ENCODE results near the gene ABCB8.

DNA sequence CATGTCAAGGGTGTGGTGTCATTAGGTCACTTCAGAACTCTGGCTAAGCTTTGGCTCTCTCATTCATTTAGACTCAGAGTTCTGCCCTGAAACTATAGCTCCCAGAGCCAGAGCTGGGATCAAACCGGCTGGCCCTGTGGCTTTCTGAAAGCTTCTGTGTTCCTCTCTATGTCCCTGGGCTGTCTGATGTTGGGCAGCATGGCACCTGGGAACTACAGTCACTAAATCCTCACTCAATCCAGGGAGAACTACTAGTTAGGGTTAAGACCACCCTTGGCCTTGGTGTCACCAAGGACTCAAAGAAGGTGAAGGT lies 17.2 kb upstream of the ABCB8 start:
- TF ChIP-seq EZH2 (IDR thresholded peaks at IDR 0.05; ENCODE audit: insufficient read depth, poor library complexity, severe bottlenecking) (no peak), EZH2phosphoT487 (IDR thresholded peaks at IDR 0.05; ENCODE audit: insufficient read depth, low read depth) (no peak)
